HEK293 (cell line): Measurements from ENCODE around the gene FAAP100.
A peak's percentile ranks its signal among the peaks of the same experiment; 100 is the strongest.

Source experiments
- CTCF ChIA-PET: fragments of 350-600 bp; formaldehyde crosslinking; extraction: SDS; loops from one replicate; lab custom pipeline; 2021; ENCODE audit warnings: antibody characterized with exemption; lab: Yijun Ruan, JAX
- POLR2A ChIA-PET: fragments of 300-600 bp; formaldehyde crosslinking; extraction: SDS; loops from one replicate; lab custom pipeline; 2020; ENCODE audit warnings: antibody characterized with exemption, inconsistent platforms; lab: Yijun Ruan, JAX
- H3K27ac ChIP-seq: fragments of 200-500 bp; sonication (Bioruptor generic); 2 replicates; pipeline ENCODE4 v1.5.1; 2014; ENCODE audit warnings: low read depth, low read length, control low read depth, inconsistent platforms; ENCODE audit errors: extremely low read depth
- H3K36me3 ChIP-seq, 2 experiments: fragments of 200-500 bp in 1 of 2; sonication (Bioruptor generic) in 1 of 2; 1 replicate in 1 of 2; 2 replicates in 1 of 2; pipeline ENCODE4 v1.5.1; 2014 to 2017; ENCODE audit warnings: inconsistent platforms in 2 of 2, low read length in 2 of 2; ENCODE audit not compliant: control insufficient read depth in 2 of 2, insufficient read depth in 1 of 2
- H3K4me1 ChIP-seq: fragments of 200-500 bp; sonication (Bioruptor generic); 2 replicates; pipeline ENCODE4 v1.5.1; 2014; ENCODE audit warnings: mild to moderate bottlenecking, low read length, inconsistent platforms; ENCODE audit not compliant: control insufficient read depth, insufficient read depth
- H3K4me3 ChIP-seq: 2 replicates; pipeline ENCODE4 v1.5.1; 2011; ENCODE audit warnings: low read depth, mild to moderate bottlenecking, control low read depth, low read length, moderate library complexity
- H3K9me3 ChIP-seq: fragments of 200-500 bp; sonication (Bioruptor generic); 2 replicates; pipeline ENCODE4 v1.5.1; 2014; ENCODE audit warnings: low read depth, low read length, inconsistent platforms; ENCODE audit not compliant: control insufficient read depth, insufficient read depth
- HOXC10 ChIP-seq: sonication (generic); formaldehyde crosslinking; IDR thresholded peaks from 2 replicates; pipeline ENCODE4 v1.8.1; 2023; ENCODE audit warnings: mild to moderate bottlenecking, missing genetic modification reagents
- PBX3 ChIP-seq: sonication (generic); formaldehyde crosslinking; IDR thresholded peaks from 2 replicates; pipeline ENCODE4 v1.8.1; 2022; ENCODE audit warnings: mild to moderate bottlenecking, moderate library complexity, missing genetic modification reagents
- REPIN1 ChIP-seq: fragments of 450-650 bp; formaldehyde crosslinking; IDR thresholded peaks from 2 replicates; pipeline ENCODE4 v1.5.1; 2017; ENCODE audit warnings: missing biosample characterization, missing genetic modification characterization, low read depth
- YY1 ChIP-seq: fragments of 450-650 bp; formaldehyde crosslinking; IDR thresholded peaks from 2 replicates; pipeline ENCODE4 v1.5.1; 2018; ENCODE audit warnings: missing biosample characterization, missing genetic modification characterization
- ZBTB21 ChIP-seq: fragments of 450-650 bp; formaldehyde crosslinking; IDR thresholded peaks from 2 replicates; pipeline ENCODE4 v1.5.1; 2017; ENCODE audit warnings: missing biosample characterization, missing genetic modification characterization
- ZBTB26 ChIP-seq: fragments of 450-650 bp; formaldehyde crosslinking; optimal IDR thresholded peaks from 2 replicates; pipeline ENCODE3; 2016; ENCODE audit warnings: missing biosample characterization, mild to moderate bottlenecking, missing genetic modification characterization
- ZFP41 ChIP-seq: fragments of 450-650 bp; formaldehyde crosslinking; IDR thresholded peaks from 2 replicates; pipeline ENCODE4 v1.5.1; 2016; ENCODE audit warnings: missing biosample characterization, missing genetic modification characterization, borderline replicate concordance
- ZNF221 ChIP-seq: fragments of 450-650 bp; formaldehyde crosslinking; IDR thresholded peaks from 2 replicates; pipeline ENCODE4 v1.5.1; 2017; ENCODE audit warnings: missing biosample characterization, missing genetic modification characterization, borderline replicate concordance
- ZNF23 ChIP-seq: fragments of 450-650 bp; formaldehyde crosslinking; IDR thresholded peaks from 2 replicates; pipeline ENCODE4 v1.5.1; 2016; ENCODE audit warnings: missing biosample characterization, missing genetic modification characterization, borderline replicate concordance
- ZNF26 ChIP-seq: fragments of 450-650 bp; formaldehyde crosslinking; IDR thresholded peaks from 2 replicates; pipeline ENCODE4 v1.5.1; 2016; ENCODE audit warnings: missing biosample characterization, missing genetic modification characterization
- ZNF311 ChIP-seq: fragments of 450-650 bp; formaldehyde crosslinking; IDR thresholded peaks from 2 replicates; pipeline ENCODE4 v1.5.1; 2017; ENCODE audit warnings: missing biosample characterization, missing genetic modification characterization, borderline replicate concordance
- ZNF324 ChIP-seq: fragments of 450-650 bp; formaldehyde crosslinking; IDR thresholded peaks from 2 replicates; pipeline ENCODE4 v1.5.1; 2016; ENCODE audit warnings: missing biosample characterization, missing genetic modification characterization
- ZNF350 ChIP-seq: fragments of 450-650 bp; formaldehyde crosslinking; IDR thresholded peaks from 2 replicates; pipeline ENCODE4 v1.5.0; 2017; ENCODE audit warnings: missing biosample characterization, mild to moderate bottlenecking, missing genetic modification characterization
- ZNF354C ChIP-seq: fragments of 450-650 bp; formaldehyde crosslinking; IDR thresholded peaks from 2 replicates; pipeline ENCODE4 v1.5.1; 2016; ENCODE audit warnings: missing biosample characterization, missing genetic modification characterization, low read depth, borderline replicate concordance
- ZNF416 ChIP-seq: fragments of 450-650 bp; formaldehyde crosslinking; IDR thresholded peaks from 2 replicates; pipeline ENCODE4 v1.5.1; 2016; ENCODE audit warnings: missing biosample characterization, missing genetic modification characterization
- ZNF548 ChIP-seq: fragments of 450-650 bp; formaldehyde crosslinking; IDR thresholded peaks from 2 replicates; pipeline ENCODE4 v1.5.1; 2016; ENCODE audit warnings: missing biosample characterization, missing genetic modification characterization
- ZNF600 ChIP-seq: fragments of 450-650 bp; formaldehyde crosslinking; IDR thresholded peaks from 2 replicates; pipeline ENCODE4 v1.5.1; 2016; ENCODE audit warnings: missing biosample characterization, missing genetic modification characterization

FAAP100 gene

DNA sequence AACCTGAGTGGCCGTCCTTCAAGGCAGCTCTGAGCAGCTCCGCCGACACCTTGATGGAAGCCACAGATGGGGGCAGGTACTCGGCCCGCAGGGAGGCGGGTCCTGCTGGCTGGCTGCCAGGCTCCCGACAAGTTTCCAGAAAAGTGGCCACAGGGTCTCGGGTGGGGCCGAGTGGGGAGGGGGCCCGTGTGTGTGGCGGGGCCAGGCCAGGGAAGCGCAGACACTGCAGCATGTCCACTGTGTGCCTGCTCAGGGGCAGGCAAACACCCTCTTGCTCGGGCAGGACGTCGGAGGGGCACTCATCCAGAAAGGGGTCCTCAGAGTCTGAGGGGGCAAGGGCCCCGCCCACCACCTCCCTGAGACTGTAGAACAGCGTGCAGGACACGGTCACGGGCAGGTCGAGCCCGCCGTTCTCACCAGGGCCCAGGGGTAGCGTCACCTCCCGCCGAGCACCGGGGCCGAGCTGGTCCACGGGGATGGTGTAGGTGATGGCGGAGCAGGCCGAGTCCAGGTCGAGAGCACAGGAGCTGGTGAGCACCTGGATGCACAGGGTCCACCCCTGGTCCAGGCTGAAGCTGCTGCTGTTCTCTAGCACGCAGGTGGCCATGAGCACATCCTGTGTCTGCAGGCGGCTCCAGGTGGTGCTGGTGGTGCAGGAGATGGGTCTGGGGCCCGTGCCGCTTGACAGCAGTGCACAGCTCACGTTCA, 5.1 kb downstream of the FAAP100 start (continued):
- no peak for TF ChIP-seq PBX3 (CRISPR knock-in tag)

DNA sequence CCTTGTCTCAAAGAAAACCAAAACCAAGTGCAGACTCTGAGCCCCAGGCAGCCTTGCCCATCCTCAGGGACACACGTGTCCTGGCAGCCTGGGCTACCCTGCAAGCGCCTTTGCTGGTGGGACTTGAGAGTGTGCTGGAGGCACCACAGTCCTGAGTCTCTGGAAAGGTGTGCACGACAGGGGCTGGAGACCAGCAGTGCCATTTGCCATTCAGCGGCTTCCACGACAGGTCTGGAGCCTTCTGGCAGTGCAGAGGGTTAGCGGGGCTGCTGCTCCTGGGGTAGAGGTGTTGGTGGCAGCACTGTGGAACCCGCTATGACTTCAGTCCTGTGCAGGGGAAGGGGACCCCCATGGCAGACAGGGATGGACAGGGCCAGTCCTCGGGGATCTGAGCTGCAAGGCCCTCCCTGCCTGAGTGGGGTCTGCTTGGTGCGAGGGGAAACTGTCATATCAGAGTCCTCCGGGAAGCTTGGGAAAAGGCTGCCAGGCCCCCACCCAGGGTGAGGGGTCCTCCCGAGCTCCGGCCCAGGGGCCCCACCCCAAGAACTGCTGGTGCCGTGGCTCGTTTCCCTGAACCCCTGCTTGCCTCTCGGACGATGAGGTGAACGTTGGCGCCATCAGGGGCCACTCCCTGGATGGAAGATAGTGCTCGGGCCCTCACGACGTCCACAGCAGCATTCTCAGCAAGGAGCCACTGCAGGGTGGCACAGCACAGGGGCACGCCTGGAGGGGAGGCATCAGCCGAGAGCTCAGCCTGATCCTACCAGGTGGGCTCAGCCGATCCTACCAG, 6.8 kb downstream of the FAAP100 start:
- TF ChIP-seq HOXC10 (CRISPR knock-in tag) (no peak), ZNF600 (tag by site-specific recombination) (peak; percentile 62)
- Histone ChIP-seq H3K9me3 (no peaks in the 10 kb centered on the region), H3K4me3 (no peak overlapping the region), H3K36me3 (peaks cover 9 to 92% of the 10 kb centered on the region in 2 experiments; a peak in 2 of 3 replicates), H3K4me1 (no peaks in the 10 kb centered on the region), H3K27ac (no peak overlapping the region)
- POLR2A ChIA-PET: interaction anchor here (1.2 to 2.0 kb wide), 3 partner anchors 27 to 150 kb away, joined by 3 to 9 read pairs (median 4); partner anchors contain the start of gene BAHCC1
- CTCF ChIA-PET: interaction anchor here (0.6 to 2.7 kb wide), 3 partner anchors 55 to 288 kb away, joined by 4 to 13 read pairs (median 9); no protein-coding TSS in a partner anchor

DNA sequence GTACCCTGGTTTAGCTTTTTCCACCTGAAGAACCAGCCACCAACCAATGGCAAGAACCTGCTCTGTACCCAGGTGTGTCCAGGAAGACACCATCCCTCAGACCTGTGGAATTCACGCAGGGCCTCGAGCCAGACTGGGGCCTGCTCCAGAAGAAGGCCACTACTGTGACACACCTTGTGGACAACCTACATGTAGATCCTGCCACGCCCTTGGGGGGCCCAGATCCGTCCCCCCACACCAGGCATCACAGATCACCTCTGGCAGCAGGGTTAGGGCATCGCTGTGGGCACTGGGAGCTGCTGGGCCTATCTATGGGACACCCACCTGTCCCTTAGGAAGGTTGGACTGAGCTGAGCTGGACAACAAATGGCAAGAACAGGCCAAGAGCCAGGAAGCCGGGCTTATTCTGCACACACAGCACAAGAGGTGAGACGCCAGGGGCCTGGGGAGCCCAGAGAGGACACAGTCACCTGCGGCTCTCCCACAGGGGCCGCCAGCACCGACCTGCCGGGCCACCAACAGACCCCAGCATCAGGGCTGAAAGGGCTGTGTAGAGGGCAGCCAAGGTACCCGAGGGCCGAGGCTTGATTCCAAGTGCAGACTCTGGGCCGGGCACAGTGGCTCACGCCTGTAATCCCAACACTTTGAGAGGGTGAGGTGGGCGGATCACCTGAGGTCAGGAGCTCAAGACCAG, 7.7 kb downstream of the FAAP100 start:
- TF ChIP-seq ZNF26 (tag by site-specific recombination) (no peak), ZNF23 (tag by site-specific recombination) (no peak), ZNF416 (tag by site-specific recombination) (no peak), ZNF324 (no peak), ZNF354C (tag by site-specific recombination) (no peak), REPIN1 (no peak), ZFP41 (no peak), YY1 (tag by site-specific recombination) (no peak), ZBTB26 (no peak), ZNF548 (tag by site-specific recombination) (no peak), ZNF311 (tag by site-specific recombination) (no peak), ZNF221 (no peak), ZBTB21 (tag by site-specific recombination) (no peak), ZNF350 (no peak)
- Histone ChIP-seq H3K27ac (0 out of 2 replicates have a peak overlapping the region, but pooled peaks have one; percentile 9), H3K4me1 (no peaks in the 10 kb centered on the region), H3K36me3 (peaks cover 9 to 90% of the 10 kb centered on the region in 2 experiments; a peak in 2 of 3 replicates), H3K4me3 (no peak overlapping the region), H3K9me3 (no peaks in the 10 kb centered on the region)
- CTCF ChIA-PET: interaction anchor here (2.7 kb wide), 1 partner anchor 56 kb away, joined by 13 read pairs; no protein-coding TSS in a partner anchor
- POLR2A ChIA-PET: interaction anchor here (0.5 to 2.7 kb wide), 7 partner anchors 7 to 391 kb away, joined by 3 to 12 read pairs (median 6); partner anchors contain the start of genes ACTG1 and FAAP100
